Raji (cell line): ENCODE data around the gene HMGXB4.

ENCODE experiments used
- POLR2A ChIP-seq: IDR thresholded peaks from 2 replicates; pipeline ENCODE4 v1.6.1; 2011; ENCODE audit warnings: low read depth, low read length, control low read depth; ENCODE audit not compliant: insufficient read depth

HMGXB4 gene

GRCh38 chr22:35299673-35300499 lies 42.6 kb downstream of the HMGXB4 start, which contains the start of gene TOM1:
Gene TOM1 (plus strand): TSS chr22:35299894. CDS start chr22:35299929, 35 bp downstream.
- TF ChIP-seq POLR2A: peak; percentile 66

DNA sequence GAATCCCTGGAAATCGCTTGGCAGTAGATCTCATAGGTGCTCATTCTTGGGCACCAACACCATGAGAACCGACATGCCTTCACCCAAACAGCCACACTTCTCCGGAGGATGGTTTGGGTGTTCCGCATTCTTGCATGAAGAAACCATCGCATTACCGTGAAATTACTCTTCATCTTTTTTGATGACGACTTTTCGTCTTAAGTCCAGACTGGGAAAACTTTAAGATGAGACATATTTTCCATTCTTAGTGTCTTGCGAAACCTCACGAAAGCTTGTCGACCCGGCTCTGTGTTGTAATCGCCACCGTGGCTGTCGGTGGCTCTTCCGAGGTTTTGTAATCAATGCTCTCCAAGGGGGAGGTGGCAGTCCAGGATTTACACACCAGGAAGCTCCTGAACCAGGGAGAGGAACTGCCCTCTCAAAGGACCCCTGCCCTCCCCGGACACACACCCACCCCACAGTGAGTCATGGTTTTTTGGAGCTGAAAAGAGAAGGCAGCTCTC lies 44.1 kb downstream of the HMGXB4 start:
- TF ChIP-seq POLR2A: no peak

GRCh38 chr22:35303029-35303624 lies 45.8 kb downstream of the HMGXB4 start:
- no peak for TF ChIP-seq POLR2A

DNA sequence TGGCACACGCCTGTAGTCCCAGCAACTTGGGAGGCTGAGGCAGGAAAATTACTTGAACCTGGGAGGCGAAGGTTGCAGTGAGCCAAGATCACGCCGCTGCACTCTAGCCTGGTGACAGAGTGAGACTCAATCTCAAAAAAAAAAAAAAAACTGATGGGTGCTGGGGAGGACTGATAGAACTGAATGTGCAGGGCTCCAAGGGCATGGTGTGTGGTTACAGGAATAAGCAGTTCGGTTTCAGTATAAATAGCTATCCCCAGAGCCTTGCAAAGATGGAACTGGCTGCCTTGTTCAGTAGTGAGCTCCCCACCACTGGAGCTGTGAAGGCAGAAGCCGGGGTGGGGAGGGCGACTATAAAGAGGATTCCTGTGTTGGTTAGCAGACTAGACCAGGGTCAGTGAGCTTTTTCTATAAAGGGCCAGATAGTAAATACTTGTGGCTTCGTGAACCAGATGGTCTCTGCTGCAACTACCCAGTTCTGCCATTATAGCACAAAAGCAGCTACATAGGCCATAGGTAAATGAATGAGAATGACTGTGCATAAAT lies 48.3 kb downstream of the HMGXB4 start:
- no peak for TF ChIP-seq POLR2A

- no peak for TF ChIP-seq POLR2A
Measured at GRCh38 chr22:35306350-35306967, 49.2 kb downstream of the HMGXB4 start.

DNA sequence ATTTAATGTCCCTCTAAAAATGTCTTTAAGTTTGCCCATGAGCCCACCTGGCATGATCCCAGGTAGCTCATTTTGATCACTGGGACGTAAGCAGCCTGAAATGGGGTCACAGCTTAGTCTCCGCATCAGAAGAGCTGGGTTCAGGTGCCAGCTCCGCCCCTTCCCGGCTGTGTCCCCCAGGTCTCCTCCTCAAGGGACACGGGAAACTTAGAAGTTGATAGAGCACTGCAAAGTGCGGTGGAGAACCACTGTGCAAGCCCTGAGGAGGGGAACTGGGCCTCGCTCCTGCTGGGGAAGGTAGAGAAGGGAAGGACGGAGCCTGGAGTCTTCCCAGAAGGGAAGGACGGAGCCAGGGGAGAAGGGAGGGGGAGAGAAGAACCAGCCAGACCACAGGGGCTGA lies 50.1 kb downstream of the HMGXB4 start:
- no peak for TF ChIP-seq POLR2A

GRCh38 chr22:35307892-35308291 lies 50.6 kb downstream of the HMGXB4 start:
- TF ChIP-seq POLR2A: no peak

DNA sequence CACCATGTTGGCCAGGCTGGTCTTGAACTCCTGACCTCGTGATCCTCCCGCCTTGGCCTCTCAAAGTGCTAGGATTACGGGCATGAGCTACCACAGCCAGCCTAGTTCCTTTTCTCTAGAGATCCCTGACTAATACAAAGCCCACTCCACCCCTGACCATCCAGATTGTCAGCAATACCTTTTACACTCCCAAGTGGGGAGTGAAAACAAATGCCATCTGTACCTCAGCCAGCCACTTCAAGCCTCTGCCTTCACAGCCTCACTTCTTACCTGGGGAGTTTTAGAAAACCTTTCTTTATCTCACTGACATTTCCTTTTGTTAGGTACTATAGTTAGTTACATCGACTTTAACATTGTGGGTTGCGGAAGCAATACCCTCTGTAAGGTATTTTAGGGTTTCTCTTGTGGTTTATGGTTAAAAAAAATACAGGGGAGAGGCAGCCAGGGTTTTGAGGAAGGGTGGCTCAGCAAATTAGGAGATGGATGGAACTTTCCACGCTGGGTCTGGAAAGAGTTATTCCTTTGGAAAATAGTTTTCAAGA lies 51.3 kb downstream of the HMGXB4 start:
- no peak for TF ChIP-seq POLR2A

DNA sequence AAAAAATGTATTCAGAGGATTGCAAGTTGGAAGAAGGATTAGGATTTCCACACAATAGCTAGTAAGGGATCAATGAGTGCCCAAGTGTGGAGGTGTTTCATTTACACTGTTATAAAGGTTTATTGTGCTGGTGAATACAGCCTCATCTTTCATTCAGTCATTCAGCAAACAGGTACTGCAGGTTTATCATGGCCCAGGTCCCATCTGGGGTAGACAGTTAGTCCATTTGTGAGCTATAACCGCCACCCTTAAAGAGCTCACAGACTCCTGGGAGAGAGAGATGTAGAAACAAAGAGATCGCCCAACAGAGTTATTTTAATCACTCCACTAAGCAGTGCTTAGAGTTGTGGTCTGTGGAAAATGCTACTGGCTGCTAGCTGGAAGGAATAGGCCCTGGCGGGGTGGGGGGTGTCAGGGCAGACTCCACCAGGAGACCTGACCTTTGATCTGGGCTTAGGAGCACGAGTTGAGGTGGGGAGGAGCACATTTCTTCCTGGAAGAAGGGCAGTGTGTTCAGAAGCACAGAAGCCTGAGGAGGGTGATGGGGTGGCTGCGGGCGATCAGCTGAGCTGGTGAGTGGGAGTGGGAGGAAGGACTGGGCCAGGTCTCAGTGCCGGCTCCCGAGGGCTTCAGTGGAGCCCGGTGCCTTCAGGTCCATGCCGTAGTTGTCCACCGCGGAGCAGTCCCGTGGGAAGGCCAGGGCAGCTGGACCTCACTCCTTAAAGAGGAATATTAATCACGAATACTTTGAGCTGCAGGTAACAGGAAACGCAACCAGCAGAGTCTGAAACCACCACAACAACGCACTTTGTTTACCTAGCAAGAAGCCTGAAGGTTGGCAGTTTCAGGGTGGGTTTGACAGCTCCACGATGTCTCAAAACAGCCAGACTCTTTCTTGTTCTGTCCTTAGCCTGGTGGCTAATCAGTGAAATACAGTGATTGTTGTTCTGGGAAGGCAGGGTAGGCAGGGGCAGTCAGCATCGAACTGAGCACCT lies 53.6 kb downstream of the HMGXB4 start:
- no peak for TF ChIP-seq POLR2A

DNA sequence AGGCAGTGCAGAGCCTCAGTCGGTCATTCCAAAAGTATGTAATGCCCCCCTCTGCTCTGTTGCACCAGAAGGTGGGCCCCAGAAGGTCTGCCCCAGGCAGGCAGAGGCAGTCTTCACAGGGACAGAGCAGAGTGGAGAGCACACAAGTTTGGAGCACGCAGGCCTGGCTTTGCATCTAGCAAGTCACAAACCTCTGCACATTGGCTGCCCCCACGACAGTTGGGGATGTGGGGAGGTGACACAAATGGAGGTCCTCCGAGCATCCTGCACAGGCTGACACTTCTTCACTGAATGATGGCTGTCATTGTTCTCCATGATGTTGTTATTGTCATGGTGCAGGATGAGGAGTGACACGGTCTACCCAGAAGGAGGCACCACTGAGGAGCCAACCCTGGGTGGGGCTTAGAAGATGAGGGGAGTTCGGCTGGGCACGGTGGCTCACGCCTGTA lies 54.3 kb downstream of the HMGXB4 start:
- TF ChIP-seq POLR2A: no peak

- TF ChIP-seq POLR2A: no peak
Measured at GRCh38 chr22:35312198-35313059, 55.1 kb downstream of the HMGXB4 start.

DNA sequence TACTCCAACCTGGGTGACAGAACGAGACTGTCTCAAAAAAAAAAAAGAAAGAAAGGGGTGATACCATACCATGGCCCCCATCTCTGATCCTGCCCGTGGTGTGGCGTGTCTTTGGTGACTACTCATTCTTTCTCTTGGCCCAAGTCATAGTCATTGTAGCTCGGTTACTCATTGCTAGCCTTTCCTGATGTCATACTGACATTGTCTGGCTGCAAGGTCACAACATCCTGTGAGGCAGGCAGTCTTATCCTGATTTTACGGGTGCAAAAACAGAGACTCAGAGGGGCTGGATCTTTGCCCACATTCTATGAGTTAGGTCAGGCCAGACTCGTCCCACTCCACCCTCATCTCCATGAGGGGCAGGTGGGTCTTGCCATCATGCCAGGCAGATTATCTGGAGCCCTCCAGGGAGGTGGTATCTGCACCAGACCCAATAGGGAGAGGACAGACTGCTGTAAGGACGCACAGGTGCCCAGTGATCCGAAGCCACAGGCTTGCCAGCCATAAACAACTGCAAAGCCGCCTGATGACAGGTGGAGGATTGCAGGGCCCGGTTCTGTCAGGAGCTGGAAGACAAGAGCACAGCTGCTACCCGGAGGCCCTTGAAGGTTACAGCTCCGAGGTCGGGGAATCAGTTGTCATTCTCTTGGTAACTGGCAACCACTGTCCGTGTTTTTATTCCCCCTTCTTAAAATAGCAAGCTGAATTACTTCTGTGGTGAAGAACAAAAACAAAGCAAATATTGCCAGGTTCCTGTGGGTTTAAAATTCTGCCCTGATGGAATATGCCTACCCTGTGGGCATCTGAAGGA lies 56.2 kb downstream of the HMGXB4 start:
- no peak for TF ChIP-seq POLR2A
